ENCODE measurements around the gene BSG.
"Not testable (repeated sequence)": the region's sequence is repeated elsewhere in the genome, so short reads cannot be mapped to it uniquely, and the experiment has no call there.

BSG gene

DNA sequence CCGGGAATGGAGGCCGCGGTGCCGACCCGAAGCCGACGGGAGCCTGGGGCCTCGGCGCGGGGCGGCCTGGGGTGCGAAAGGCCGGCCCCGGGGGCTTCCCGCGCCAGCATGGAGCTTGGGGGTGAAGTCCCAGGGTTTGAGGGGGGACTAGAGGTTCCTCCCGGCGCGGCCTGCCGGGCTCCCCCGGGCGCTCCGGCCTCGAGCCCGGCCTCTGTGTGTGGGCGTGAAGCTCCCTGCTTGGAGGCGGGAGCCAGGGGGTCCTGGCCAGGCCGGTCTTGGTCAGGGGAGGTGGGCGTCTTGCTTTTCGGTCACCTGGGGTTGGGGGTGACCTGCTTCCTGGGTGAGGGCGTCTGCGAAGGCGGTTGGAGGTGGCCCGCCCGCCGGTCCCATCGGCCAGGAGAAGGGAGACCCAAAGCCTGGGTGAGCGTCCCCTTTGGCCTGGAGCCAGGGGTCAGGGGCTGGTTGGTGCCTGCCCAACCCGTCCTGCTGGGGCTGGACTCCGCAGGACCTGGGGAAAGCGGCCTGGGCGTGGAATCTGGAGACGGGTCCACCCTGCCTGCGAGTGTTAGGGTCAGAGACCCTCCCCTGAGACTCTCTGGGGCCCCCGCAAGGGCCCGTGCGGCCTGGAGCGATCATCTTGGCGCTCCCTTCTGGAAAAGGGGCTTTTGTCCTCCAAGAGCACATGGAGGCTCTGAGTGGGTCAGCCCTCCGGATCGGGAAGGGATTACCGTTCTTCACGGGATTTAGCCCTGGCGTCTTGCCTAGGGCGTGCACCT lies 535 bp downstream of the BSG start:
- no peak for DNase-seq (ENCODE audit: low read depth)

DNA sequence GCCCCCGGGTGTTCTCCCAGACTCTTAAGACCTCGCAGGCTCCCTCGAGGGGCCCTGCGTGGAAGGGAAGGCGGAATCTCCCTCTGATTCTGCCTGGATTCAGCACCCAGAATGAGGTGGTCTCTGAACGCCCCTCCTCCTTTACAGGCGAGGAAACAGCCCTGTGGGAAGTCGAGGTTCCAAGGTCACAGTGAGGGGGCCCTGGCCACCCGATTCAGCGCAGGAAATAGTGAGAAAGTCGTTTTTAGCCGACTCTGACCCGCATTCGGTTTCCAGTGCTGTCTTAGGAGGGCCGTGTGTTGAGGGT lies 1.1 kb downstream of the BSG start:
- no peak for DNase-seq (ENCODE audit: low read depth)

DNA sequence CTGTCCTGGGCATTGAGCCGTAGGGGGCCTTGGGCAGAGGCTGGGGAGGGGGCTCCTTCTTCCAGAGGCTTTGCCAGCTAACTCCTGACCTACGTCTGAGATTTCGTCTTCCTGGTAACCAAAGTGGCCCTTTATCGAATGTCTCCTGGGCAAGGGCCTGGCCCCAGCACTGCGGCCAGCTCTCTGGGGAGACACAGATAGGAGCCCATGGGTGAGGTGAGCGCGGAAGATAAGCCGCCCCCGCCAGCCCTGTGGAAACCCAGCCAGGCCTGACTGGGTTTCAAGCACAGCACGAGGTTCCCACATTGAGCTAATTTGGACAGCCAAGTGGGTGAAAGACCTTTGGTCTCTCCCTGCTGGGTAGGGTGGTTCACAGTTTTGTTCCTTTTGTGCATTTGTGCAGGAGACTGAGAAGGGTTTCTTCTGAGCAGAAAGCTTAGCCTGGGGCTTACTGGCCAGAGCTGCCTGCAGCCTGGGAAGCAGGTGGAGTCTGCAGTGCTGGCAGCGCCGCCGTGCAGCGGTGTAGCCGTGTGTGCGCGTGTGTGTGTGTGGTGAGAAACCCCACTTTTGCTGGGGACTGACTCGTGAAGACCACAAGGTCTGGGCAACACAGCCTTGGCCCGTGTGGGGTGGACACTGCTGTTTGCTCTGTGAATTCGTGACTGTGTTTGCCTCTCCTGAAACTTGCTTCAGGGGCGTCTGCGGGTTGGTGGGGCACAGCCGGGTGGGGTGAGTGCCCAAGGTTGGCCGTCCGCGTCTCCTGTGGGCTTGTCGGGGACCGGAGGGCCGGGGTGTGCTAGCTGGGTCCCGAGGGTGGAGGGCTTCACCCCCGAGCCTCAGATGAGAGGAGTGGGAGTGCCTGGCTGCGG lies 2.5 kb downstream of the BSG start:
- DNase-seq (ENCODE audit: low read depth), result no peak

DNA sequence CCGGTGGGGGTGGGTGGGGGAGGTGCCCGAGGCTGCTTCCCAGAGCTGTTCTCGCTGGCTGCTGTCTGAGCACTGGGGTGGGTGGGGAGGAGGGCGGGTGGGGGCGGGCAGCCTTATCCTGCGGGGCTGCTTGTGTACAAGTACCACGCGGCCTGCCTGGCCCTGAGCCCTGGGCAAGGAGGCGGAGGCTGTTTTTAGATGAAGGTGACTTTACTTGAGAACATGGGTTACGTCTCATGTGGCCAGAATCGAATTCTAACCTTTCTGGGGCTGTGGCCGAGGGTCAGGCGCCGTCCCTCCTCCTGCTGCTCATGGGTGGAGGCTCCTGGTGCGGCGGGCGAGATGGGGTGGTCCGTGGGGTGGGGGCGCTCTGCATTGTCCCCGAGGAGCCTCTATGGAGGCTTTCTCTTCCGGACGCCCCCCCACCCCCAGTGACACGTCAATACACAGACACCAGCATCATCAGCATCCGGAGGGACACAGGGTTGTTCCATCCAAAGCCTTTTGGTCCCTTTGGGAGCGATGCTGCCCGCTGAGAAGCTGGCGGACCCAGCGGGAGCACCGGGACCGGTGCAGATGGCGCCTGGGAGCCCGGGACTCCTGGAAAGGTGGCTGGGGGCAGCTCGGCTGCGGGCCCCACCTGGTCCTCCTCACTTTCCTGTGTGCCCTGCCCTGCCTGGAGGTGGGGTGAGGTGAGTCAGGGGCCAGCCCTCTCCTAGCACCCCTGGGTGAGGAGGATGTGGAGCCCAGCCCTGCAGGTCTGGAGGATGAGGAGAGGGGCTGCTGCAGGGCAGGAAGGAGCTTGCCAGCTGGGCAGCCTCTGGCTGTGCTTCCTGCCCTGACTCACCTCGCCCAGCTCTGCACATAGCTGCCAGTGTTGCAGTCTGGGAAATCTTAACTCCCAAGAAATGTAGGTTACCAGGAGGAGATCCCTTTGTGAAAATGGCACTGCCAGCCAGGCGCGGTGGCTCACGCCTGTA lies 3.4 kb downstream of the BSG start:
- no peak for DNase-seq (ENCODE audit: low read depth)

DNA sequence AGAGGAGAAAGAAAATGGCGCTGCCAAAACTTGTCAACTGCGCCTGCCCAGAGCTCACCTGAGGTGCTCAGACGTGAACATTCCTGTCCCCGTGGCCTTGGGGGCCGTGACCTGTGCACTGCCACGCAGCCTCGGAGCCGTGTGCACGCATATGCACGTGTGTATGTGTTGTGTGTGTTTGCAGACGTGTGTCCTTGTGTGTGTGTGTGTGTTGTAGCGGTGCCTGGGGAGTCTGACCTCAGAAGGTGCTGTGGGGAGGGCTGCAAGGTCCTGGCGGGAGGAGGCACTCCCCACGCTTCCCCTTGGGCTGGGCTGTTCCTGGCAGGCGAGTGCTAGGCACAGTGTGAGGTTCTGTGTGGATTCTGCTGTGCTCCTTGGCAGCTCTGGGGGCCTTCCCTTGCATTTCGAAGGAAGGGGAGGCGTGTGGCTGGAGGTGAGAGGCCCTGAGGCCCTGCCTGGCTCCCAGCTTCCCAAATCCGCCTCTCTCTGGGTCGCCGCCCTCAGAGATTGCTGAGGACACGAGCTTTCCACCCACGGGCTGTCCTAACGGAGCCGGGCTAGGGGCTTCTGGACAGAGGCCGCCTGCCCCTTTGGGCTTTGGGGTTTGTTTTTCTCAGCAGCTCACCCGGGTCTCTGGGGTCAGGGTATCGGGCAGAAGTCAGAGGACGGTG lies 4.5 kb downstream of the BSG start:
- DNase-seq (ENCODE audit: low read depth), result no peak

DNA sequence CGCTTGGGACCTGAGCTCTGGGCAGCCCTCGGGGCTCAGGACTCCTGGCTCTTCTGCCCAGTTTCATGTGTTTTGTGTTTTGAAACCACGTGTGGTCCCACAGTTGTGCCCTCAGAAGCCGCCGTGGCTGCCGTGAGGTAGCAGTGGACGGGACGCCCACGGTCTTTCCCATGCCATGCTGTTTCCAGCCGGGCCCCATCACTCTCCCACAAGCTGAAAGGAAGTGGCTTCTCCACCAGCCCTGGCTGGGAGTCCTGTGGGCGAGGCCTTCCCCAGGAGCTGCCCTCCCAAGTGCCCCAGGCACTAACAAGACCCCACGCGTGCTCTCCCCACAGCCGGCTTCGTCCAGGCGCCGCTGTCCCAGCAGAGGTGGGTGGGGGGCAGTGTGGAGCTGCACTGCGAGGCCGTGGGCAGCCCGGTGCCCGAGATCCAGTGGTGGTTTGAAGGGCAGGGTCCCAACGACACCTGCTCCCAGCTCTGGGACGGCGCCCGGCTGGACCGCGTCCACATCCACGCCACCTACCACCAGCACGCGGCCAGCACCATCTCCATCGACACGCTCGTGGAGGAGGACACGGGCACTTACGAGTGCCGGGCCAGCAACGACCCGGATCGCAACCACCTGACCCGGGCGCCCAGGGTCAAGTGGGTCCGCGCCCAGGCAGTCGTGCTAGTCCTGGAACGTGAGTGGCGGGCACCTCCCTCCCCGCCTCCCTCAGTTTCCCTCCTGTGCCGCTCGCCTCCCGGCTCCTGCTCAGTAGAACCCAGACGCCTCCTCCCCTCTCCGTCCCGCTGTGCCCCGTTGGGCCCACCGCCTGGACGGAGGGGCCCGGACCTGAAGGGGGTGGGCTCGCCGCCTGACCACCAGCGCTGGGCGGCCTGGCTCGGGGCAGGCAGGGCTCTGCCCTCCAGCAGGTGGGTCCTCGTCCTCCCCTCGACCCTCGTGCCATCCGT lies 5.3 kb downstream of the BSG start:
- DNase-seq (ENCODE audit: low read depth), result no peak

DNA sequence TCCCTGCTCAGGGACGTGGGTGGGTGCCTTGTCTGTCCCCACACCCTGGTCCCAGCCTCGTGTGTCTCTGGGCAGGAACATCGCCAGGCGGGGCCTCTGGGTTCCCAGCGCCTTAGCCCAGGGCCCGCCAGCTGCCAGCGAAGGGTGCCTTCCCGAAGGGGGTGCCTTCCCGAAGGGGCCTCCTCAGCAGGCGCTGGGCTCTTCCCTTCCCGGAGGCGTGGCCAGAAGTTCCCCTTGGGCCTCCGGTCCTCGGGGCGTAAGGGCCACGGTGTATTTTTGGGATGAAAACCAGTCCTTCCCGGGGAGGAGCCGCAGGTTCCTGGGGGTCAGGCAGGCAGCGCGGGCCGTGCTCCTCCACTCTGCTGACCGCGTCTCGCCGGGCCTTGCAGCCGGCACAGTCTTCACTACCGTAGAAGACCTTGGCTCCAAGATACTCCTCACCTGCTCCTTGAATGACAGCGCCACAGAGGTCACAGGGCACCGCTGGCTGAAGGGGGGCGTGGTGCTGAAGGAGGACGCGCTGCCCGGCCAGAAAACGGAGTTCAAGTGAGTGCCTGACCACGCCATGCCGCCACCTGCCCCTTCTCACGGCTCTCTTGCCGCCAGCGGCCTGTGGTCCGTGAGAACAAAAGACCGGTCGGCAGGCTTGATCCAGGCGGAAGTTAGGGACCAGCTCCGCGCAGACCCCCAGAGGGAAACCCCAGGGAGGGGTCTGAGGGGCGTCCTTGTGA lies 6.9 kb downstream of the BSG start:
- no peak for DNase-seq (ENCODE audit: low read depth)

DNA sequence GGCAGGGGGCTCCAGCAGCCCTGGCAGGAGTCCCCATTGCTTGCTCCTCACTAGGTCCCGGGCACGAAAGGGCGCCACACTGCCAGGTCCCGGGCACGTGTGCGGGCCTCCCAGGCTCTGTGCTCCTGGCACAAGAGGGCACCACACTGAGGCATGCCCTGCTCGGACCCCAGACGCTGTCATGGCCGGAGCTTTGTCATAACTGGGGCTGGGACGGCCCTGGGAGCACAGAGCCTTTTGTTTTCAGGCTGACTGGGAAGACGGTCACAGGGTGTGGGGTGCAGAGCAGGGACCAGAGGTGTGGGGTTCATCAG lies 7.4 kb downstream of the BSG start:
- no peak for DNase-seq (ENCODE audit: low read depth)

DNA sequence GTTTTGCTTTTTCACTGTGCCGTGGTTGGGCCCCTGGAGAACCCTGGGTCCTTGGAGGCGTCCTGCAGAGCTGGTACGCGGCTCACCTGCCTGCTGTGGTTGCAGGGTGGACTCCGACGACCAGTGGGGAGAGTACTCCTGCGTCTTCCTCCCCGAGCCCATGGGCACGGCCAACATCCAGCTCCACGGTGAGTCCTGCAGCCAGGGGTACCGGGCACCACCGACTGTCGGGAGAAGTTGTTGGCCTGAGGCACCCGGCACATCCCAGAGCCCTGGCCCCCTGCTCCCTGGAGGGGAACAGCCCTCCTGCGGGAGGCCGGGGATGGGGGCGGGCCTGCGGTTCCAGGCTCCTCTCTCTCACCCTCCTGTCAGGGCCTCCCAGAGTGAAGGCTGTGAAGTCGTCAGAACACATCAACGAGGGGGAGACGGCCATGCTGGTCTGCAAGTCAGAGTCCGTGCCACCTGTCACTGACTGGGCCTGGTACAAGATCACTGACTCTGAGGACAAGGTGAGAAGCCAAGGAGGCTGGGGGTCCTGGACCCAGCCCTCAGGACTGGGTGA lies 8.0 kb downstream of the BSG start:
- DNase-seq (ENCODE audit: low read depth), result no peak

DNA sequence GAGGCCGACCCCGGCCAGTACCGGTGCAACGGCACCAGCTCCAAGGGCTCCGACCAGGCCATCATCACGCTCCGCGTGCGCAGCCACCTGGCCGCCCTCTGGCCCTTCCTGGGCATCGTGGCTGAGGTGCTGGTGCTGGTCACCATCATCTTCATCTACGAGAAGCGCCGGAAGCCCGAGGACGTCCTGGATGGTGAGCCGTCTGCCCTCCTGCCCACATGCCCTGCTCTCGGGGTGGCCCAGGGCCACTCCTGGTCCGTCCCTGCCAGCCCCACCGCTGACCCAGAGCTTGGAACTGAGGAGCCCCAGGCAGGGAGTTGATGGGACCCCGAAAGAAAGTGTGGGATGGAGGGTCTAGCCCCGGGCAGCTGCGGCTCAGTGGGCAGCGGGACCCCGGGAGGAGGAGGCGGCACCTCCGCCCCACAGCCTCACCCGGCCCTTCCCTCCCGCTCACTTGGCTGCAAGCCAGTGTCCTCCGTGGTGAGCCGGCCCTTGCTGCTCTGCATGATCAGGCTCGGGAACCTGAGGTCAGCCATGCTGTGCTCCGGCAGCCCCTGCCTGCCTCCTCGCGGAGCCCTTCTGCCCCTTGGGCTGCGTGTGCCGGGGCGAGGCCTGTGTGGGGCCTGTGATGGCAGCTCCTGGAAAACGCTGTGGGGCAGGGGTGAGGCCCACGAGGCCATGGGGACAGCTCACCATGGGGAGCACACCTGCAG lies 9.2 kb downstream of the BSG start:
- DNase-seq (ENCODE audit: low read depth), result no peak

DNA sequence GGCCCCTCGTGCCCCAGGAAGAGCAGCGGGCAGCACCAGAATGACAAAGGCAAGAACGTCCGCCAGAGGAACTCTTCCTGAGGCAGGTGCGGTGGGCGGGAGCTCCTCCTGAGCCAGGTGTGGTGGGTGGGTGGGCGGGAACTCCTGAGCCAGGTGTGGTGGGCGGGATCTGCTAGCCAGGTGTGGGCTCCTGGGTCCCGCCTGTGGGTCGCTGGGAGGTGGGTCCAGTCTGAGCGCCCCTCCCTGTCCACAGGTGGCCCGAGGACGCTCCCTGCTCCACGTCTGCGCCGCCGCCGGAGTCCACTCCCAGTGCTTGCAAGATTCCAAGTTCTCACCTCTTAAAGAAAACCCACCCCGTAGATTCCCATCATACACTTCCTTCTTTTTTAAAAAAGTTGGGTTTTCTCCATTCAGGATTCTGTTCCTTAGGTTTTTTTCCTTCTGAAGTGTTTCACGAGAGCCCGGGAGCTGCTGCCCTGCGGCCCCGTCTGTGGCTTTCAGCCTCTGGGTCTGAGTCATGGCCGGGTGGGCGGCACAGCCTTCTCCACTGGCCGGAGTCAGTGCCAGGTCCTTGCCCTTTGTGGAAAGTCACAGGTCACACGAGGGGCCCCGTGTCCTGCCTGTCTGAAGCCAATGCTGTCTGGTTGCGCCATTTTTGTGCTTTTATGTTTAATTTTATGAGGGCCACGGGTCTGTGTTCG lies 10.3 kb downstream of the BSG start:
- no peak for DNase-seq (ENCODE audit: low read depth)

DNA sequence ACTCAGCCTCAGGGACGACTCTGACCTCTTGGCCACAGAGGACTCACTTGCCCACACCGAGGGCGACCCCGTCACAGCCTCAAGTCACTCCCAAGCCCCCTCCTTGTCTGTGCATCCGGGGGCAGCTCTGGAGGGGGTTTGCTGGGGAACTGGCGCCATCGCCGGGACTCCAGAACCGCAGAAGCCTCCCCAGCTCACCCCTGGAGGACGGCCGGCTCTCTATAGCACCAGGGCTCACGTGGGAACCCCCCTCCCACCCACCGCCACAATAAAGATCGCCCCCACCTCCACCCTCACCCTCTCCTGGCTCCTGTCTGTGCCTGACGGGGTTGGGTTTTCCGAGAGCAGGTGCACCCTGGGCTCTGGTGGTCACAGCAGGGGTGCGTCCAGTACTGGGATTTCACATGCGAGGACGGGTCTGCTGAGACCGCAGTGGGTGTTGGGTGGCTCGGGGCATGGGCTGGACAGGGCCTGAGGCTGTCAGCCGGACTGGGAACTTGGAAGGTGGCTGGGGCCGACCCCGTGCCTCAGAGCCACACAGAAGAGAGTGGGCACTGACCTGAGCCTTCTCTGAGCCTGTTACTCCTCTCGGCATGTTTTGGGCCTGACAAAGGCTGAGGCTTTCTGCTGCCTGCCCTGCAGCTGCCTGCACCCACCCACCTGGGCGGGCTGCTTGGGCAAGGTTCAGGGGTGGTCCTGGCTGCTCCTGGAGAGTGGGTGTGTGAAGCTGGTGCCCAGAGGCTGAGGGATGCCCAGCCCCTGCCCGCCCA lies 11.0 kb downstream of the BSG start:
- DNase-seq (ENCODE audit: low read depth), result no peak

DNA sequence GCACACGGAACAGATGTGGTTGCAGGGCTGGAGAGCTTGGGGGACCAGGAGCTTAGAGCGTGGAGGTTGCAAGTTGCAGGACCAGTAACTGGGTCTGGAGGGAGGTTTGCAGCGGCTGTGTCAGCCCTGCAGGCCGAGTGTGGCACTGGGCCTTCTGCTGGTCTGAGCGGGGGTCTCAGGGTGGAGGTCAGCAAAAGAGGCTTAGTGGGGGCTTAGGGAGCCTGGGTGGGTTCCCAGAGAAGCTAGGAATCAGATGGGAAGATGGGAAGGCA lies 11.5 kb downstream of the BSG start:
- DNase-seq (ENCODE audit: low read depth), result no peak

DNA sequence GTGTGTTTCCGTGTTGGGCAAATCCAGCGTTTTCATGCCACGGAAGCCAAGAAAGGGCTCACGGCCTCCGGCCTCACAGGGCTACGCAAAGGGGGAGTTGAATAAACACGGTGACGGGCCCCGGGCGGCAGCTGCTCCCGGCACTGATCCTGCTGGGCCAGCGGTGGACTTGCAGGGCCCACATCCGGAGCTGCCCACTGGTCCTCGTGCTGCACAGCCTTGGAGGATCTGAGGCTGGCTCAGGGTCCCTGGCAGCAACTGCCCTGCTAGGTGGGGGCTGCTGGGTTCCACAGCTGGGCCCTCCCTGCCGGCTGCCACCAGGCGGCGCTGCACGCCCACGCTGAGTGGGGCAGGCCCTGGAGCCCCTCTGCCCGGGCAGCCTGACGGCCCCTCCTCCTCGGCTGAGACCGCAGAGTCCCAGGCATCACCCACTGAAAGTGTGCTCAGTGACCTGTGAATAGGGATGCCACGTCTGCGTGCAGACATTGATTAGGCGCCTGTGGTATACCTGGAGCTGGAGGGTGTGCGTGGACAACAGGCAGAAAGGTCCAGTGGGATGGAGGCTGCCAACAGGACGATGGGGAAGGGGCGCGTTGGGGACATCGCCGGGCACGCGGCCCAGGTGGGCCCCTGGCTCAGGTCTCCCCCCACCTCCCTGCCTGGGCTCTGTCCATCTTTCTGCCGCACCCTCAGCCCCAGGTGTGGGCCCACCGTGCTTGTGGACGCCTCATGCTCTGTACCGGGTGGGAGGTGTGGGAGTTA lies 12.0 kb downstream of the BSG start:
- DNase-seq (ENCODE audit: low read depth), result peak; percentile 49

DNA sequence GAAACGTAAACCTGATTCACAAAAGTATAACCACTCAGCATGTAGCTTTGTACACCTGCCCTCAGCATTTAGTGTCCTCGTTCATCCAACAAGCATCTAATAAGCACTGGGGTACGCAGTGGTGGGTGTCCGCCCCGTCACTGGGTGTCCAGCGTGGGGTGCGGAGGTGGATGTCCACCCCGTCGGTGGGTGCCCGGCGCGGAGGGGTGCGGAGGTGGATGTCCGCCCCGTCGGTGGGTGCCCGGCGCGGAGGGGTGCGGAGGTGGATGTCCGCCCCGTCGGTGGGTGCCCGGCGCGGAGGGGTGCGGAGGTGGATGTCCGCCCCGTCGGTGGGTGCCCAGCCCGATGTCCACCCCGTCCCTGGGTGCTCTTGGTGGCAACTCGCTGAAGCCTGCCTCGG lies 12.8 kb downstream of the BSG start:
- DNase-seq (ENCODE audit: low read depth), result not testable (repeated sequence)

DNA sequence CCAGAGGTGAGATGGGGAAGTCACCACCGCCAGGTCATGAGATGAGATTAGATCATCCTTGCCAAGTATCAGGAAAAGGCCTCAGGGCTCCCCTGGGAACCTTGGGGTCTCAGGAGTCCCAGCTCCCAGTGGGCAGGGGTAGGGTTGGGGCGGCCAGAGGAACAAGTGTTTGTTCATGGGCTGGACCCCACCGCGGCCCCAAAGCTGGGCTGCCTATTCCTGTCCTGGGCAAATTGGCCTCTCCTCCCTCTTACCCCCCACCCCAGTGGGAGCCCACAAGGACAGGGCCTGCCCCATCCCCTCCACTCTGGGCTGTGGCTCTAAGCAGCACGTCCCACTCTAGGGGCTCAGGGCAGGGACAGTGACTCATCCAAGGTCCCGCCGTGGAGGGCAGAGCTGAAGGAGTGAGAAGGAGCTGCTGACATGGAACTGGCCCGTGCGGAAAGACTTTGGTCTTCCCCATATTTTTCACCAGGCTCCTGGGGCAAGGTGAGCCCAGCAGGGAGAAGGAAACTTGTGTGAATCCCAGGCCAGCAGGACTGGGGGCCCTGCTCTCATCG lies 13.2 kb downstream of the BSG start:
- no peak for DNase-seq (ENCODE audit: low read depth)

All from activated T-cell treated with anti-CD3 and anti-CD28 coated beads for 24 hours (primary cell).